H1 (cell line): Measurements from ENCODE around the gene CFAP74.

ENCODE experiments used
- CEBPB ChIP-seq: IDR thresholded peaks from 2 replicates; pipeline ENCODE4 v1.6.1; 2012; ENCODE audit warnings: low read depth, low read length
- JUND ChIP-seq: IDR thresholded peaks from 2 replicates; pipeline ENCODE4 v1.6.1; 2011; ENCODE audit warnings: mild to moderate bottlenecking, improper control_type of control experiment, low read length
- KDM4A ChIP-seq: IDR thresholded peaks from one replicate; pipeline ENCODE4 v1.7.1; 2012; ENCODE audit warnings: low read depth, mild to moderate bottlenecking, moderate library complexity, low read length, inconsistent platforms; ENCODE audit not compliant: severe bottlenecking
- POLR2AphosphoS5 ChIP-seq: IDR thresholded peaks from 2 replicates; pipeline ENCODE4 v1.6.1; 2011; ENCODE audit warnings: low read depth, low read length
- SAP30 ChIP-seq: fragments of 300-600 bp; sonication (generic); IDR thresholded peaks from 2 replicates; pipeline ENCODE4 v1.7.1; 2012; ENCODE audit warnings: low read length, moderate library complexity, mild to moderate bottlenecking, inconsistent platforms; ENCODE audit not compliant: insufficient read depth, insufficient replicate concordance
- SIN3A ChIP-seq, 2 experiments: IDR thresholded peaks in 1 of 2; conservative IDR thresholded peaks in 1 of 2; 2 replicates each; pipeline ENCODE4 v1.6.1; 2011 to 2012; ENCODE audit warnings: low read length in 2 of 2, improper control_type of control experiment in 1 of 2, low read depth in 1 of 2, mild to moderate bottlenecking in 1 of 2
- SUZ12 ChIP-seq: fragments of 200-600 bp; sonication (generic); IDR thresholded peaks from 2 replicates; pipeline ENCODE4 v1.6.1; 2012; ENCODE audit warnings: mild to moderate bottlenecking, inconsistent platforms, low read length, moderate library complexity, mixed read lengths
- TAF1 ChIP-seq: IDR thresholded peaks from 2 replicates; pipeline ENCODE4 v1.6.1; 2011; ENCODE audit warnings: mild to moderate bottlenecking, low read depth, low read length
- YY1 ChIP-seq: IDR thresholded peaks from 2 replicates; pipeline ENCODE4 v1.6.1; 2011; ENCODE audit warnings: low read depth, mild to moderate bottlenecking, low read length
- TF ChIP-seq, protein P1 (sequence below), 3 experiments: IDR thresholded peaks; 1 replicate in 2 of 3; 2 replicates in 1 of 3; pipeline versions ENCODE4 v1.5.1 to v1.6.1; 2011; ENCODE audit warnings: low read length in 3 of 3, mild to moderate bottlenecking in 3 of 3, inconsistent platforms in 2 of 3, low read depth in 1 of 3, moderate library complexity in 1 of 3; ENCODE audit not compliant: insufficient read depth in 1 of 3; ENCODE audit errors: control extremely low read depth in 1 of 3

- TF ChIP-seq SUZ12 (no peak), TAF1 (no peak), KDM4A (no peak), POLR2AphosphoS5 (no peak), SAP30 (no peak), YY1 (no peak), SIN3A (conservative IDR thresholded peaks at IDR 0.05 in 1 of 2, IDR thresholded peaks at IDR 0.05 in 1 of 2; ENCODE audit: low read depth in 1 of 2, low read length in 2 of 2) (no peak), CEBPB (no peak), JUND (no peak)
- TF ChIP-seq, protein P1, sequence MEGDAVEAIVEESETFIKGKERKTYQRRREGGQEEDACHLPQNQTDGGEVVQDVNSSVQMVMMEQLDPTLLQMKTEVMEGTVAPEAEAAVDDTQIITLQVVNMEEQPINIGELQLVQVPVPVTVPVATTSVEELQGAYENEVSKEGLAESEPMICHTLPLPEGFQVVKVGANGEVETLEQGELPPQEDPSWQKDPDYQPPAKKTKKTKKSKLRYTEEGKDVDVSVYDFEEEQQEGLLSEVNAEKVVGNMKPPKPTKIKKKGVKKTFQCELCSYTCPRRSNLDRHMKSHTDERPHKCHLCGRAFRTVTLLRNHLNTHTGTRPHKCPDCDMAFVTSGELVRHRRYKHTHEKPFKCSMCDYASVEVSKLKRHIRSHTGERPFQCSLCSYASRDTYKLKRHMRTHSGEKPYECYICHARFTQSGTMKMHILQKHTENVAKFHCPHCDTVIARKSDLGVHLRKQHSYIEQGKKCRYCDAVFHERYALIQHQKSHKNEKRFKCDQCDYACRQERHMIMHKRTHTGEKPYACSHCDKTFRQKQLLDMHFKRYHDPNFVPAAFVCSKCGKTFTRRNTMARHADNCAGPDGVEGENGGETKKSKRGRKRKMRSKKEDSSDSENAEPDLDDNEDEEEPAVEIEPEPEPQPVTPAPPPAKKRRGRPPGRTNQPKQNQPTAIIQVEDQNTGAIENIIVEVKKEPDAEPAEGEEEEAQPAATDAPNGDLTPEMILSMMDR (IDR thresholded peaks at IDR 0.05; ENCODE audit: control extremely low read depth in 1 of 3, insufficient read depth in 1 of 3, low read depth in 1 of 3, low read length in 3 of 3), result no peak
These were observed 18.1 kb downstream of the CFAP74 start for GRCh38 chr1:1985375-1986050.
